K562 (cell line): Measurements from ENCODE around the gene MCU. TPM values are rescaled to one million over a fixed set of nuclear protein-coding genes. Genes with fewer than 3 reads are reported as not detected.

Experiments
- ATAC-seq: fragments of 200-7000 bp; cut with Tn5 transposase; 3 replicates; pipeline ENCODE4 v1.9.1; 2020; ENCODE audit warnings: moderate library complexity
- BruUV-seq: library from RNA; stranded (reverse); fragments of 400-500 nt; replicated peaks from 2 replicates; lab custom pipeline; 2021; lab: Mats Ljungman, UMichigan
- CTCF ChIA-PET: fragments of 300-600 bp; formaldehyde crosslinking; extraction: SDS; loops from one replicate; lab custom pipeline; 2021; ENCODE audit warnings: low intra/inter-chr PET ratio; lab: Yijun Ruan, JAX
- POLR2A ChIA-PET: fragments of 300-600, 350-650 bp; sonication (Branson Sonifier 250); formaldehyde crosslinking; extraction: SDS; loops from one replicate; lab custom pipeline; 2021; ENCODE audit warnings: antibody characterized with exemption, inconsistent platforms; lab: Yijun Ruan, JAX
- DNase-seq, 4 experiments: peaks; one replicate each; pipeline versions ENCODE4 v3.0.0 to v3.0.0-alpha.2; 2011 to 2018; ENCODE audit warnings: low spot score in 3 of 4, mixed read lengths in 3 of 4; ENCODE audit errors: extremely low read depth in 1 of 4
- FAIRE-seq: peaks from 2 replicates; lab custom pipeline; 2011; peaks lifted over from hg19 to GRCh38; lab: Jason Lieb, UNC
- H2AFZ ChIP-seq: 2 replicates; pipeline ENCODE4 v1.6.0; 2011; ENCODE audit warnings: low read depth, low read length, control low read depth, inconsistent platforms
- H3K27ac ChIP-seq: fragments of 200-600 bp; 3 replicates; pipeline ENCODE4 v1.8.0; 2011; ENCODE audit warnings: low read depth, mild to moderate bottlenecking, control low read depth, inconsistent platforms, low read length, moderate library complexity, mixed read lengths; ENCODE audit errors: extremely low read depth
- H3K27me3 ChIP-seq, 2 experiments: fragments of 300-600 bp in 1 of 2; 2 replicates in 1 of 2; 3 replicates in 1 of 2; pipeline versions ENCODE4 v1.6.0 to v1.8.0; 2011; ENCODE audit warnings: inconsistent platforms in 2 of 2, low read length in 2 of 2, mild to moderate bottlenecking in 1 of 2, mixed read lengths in 1 of 2, moderate library complexity in 1 of 2; ENCODE audit not compliant: control insufficient read depth in 2 of 2, insufficient read depth in 2 of 2
- H3K36me3 ChIP-seq: fragments of 300-600 bp; 3 replicates; pipeline ENCODE4 v1.8.0; 2011; ENCODE audit warnings: mild to moderate bottlenecking, low read length, inconsistent platforms; ENCODE audit not compliant: control insufficient read depth, insufficient read depth
- H3K4me1 ChIP-seq, 2 experiments: fragments of 200-600 bp in 1 of 2; replicated peaks in 1 of 2; 2 replicates in 1 of 2; 3 replicates in 1 of 2; pipeline versions ENCODE4 v1.5.1 to v1.8.0; 2011; ENCODE audit warnings: inconsistent platforms in 2 of 2, low read length in 2 of 2, mild to moderate bottlenecking in 1 of 2, mixed read lengths in 1 of 2, moderate library complexity in 1 of 2; ENCODE audit not compliant: control insufficient read depth in 2 of 2, insufficient read depth in 2 of 2
- H3K4me2 ChIP-seq: 2 replicates; pipeline ENCODE4 v1.6.1; 2011; ENCODE audit warnings: low read length, control low read depth, inconsistent platforms, mixed read lengths; ENCODE audit not compliant: insufficient read depth
- H3K4me3 ChIP-seq: fragments of 200-600 bp; sonication (generic), shearing (Covaris generic); 2 replicates; pipeline ENCODE4 v1.5.1; 2016; ENCODE audit warnings: control low read depth, inconsistent platforms
- H3K79me2 ChIP-seq: fragments of 200-600 bp; 3 replicates; pipeline ENCODE4 v1.8.0; 2011; ENCODE audit warnings: low read length, inconsistent platforms; ENCODE audit not compliant: control insufficient read depth, insufficient read depth
- H3K9ac ChIP-seq, 2 experiments: 2 replicates each; pipeline versions ENCODE4 v1.6.0 to v1.6.1; 2011; ENCODE audit warnings: low read depth in 2 of 2, low read length in 2 of 2, control low read depth in 1 of 2, inconsistent platforms in 1 of 2, mild to moderate bottlenecking in 1 of 2, mixed read lengths in 1 of 2; ENCODE audit not compliant: insufficient read depth in 1 of 2
- H3K9me1 ChIP-seq: one replicate; pipeline ENCODE4 v1.6.0; 2011; ENCODE audit warnings: inconsistent platforms, mild to moderate bottlenecking, low read length, moderate library complexity; ENCODE audit not compliant: control insufficient read depth, insufficient read depth
- H3K9me3 ChIP-seq: replicated peaks from 2 replicates; pipeline ENCODE4 v1.5.1; 2011; ENCODE audit warnings: low read depth, low read length, inconsistent platforms; ENCODE audit not compliant: control insufficient read depth, insufficient read depth
- H4K20me1 ChIP-seq: replicated peaks from 2 replicates; pipeline ENCODE4 v1.6.1; 2011; ENCODE audit warnings: low read length, inconsistent platforms, mixed read lengths; ENCODE audit not compliant: control insufficient read depth, insufficient read depth
- ARHGAP35 ChIP-seq: fragments of 450-650 bp; IDR thresholded peaks from 2 replicates; pipeline ENCODE4 v1.6.1; 2018; ENCODE audit not compliant: partially characterized antibody
- C11orf30 ChIP-seq: fragments of 450-650 bp; IDR thresholded peaks from 2 replicates; pipeline ENCODE4 v1.6.1; 2016; ENCODE audit warnings: low read depth, mild to moderate bottlenecking
- CTBP1 ChIP-seq: fragments of 450-650 bp; IDR thresholded peaks from 2 replicates; pipeline ENCODE4 v1.6.1; 2016; ENCODE audit warnings: borderline replicate concordance
- DMBX1 ChIP-seq: fragments of 250-450 bp; sonication (Bioruptor Pico); IDR thresholded peaks from 2 replicates; pipeline ENCODE4 v1.8.0; 2022; ENCODE audit warnings: inconsistent platforms, mild to moderate bottlenecking, moderate library complexity, borderline replicate concordance
- FOXO4 ChIP-seq: fragments of 450-650 bp; formaldehyde crosslinking; IDR thresholded peaks from 2 replicates; pipeline ENCODE4 v1.4.0; 2020; ENCODE audit warnings: mild to moderate bottlenecking, moderate library complexity
- MECOM ChIP-seq: fragments of 250-450 bp; sonication (Bioruptor Pico); IDR thresholded peaks from 2 replicates; pipeline ENCODE4 v1.8.0; 2022; ENCODE audit warnings: inconsistent platforms
- NCOA6 ChIP-seq: fragments of 450-650 bp; IDR thresholded peaks from 2 replicates; pipeline ENCODE4 v1.6.1; 2017; ENCODE audit warnings: mild to moderate bottlenecking
- PTTG1 ChIP-seq: fragments of 450-650 bp; IDR thresholded peaks from 2 replicates; pipeline ENCODE4 v1.6.1; 2016; ENCODE audit warnings: low read depth, mild to moderate bottlenecking, missing genetic modification characterization, missing compliant biosample characterization
- SAFB2 ChIP-seq: fragments of 200-400 bp; formaldehyde crosslinking; IDR thresholded peaks from 2 replicates; pipeline ENCODE4 v1.6.1; 2018; ENCODE audit warnings: borderline replicate concordance, low read length, low read depth, moderate library complexity; ENCODE audit not compliant: severe bottlenecking
- SIN3A ChIP-seq, 2 experiments: fragments of 150-350 bp in 1 of 2; IDR thresholded peaks; 2 replicates each; pipeline ENCODE4 v1.6.1; 2011 to 2016; ENCODE audit warnings: borderline replicate concordance in 2 of 2, low read depth in 2 of 2, low read length in 2 of 2, mild to moderate bottlenecking in 2 of 2, moderate library complexity in 2 of 2; ENCODE audit not compliant: control insufficient read depth in 1 of 2
- SNRNP70 ChIP-seq: fragments of 200-400 bp; formaldehyde crosslinking; optimal IDR thresholded peaks from 2 replicates; pipeline ENCODE3; 2017; ENCODE audit warnings: low read depth, low read length
- SP2 ChIP-seq: IDR thresholded peaks from 2 replicates; pipeline ENCODE4 v1.6.1; 2011; ENCODE audit warnings: mild to moderate bottlenecking, low read depth, low read length, moderate library complexity; ENCODE audit not compliant: poor library complexity, severe bottlenecking; ENCODE audit errors: extremely low read depth
- XRCC4 ChIP-seq: IDR thresholded peaks from one replicate; pipeline ENCODE4 v1.6.1; 2011; ENCODE audit not compliant: insufficient read depth, insufficient read length; ENCODE audit errors: extremely low read depth
- ZNF165 ChIP-seq: fragments of 250-450 bp; sonication (Bioruptor Pico); IDR thresholded peaks from 2 replicates; pipeline ENCODE4 v1.4.0; 2020; ENCODE audit warnings: borderline replicate concordance
- ZNF217 ChIP-seq: sonication (generic); formaldehyde crosslinking; IDR thresholded peaks from 2 replicates; pipeline ENCODE4 v1.8.0; 2022; ENCODE audit warnings: mild to moderate bottlenecking, missing genetic modification reagents
- ZNF24 ChIP-seq: fragments of 450-650 bp; IDR thresholded peaks from 2 replicates; pipeline ENCODE4 v1.6.1; 2016
- ZNF263 ChIP-seq: sonication (generic); formaldehyde crosslinking; IDR thresholded peaks from 2 replicates; pipeline ENCODE4 v1.8.0; 2022; ENCODE audit warnings: mild to moderate bottlenecking, missing genetic modification reagents, borderline replicate concordance
- ZNF696 ChIP-seq: fragments of 250-450 bp; sonication (Bioruptor Pico); conservative IDR thresholded peaks from 2 replicates; pipeline ENCODE4 v1.4.0; 2020; ENCODE audit warnings: mild to moderate bottlenecking, moderate library complexity
- WGBS: fragments of 100-300 bp; shearing (Covaris generic); methylation state at CpG from one replicate; pipeline ENCODE4 v1.1.6; 2016; ENCODE audit warnings: low coverage, mixed read lengths; ENCODE audit not compliant: insufficient coverage; ENCODE audit errors: missing lambda C conversion rate; 5-methylcytosine and 5-hydroxymethylcytosine counted together
- in situ Hi-C: fragments of 300-500 bp; cut with MboI; formaldehyde crosslinking; loops from 4 replicates; pipeline ENCODE4 v1.15.0; 2018; ENCODE audit warnings: inconsistent platforms, mixed read lengths
- intact Hi-C: fragments of 100-400 bp; cut with micrococcal nuclease; formaldehyde crosslinking; loops from 2 replicates; pipeline ENCODE4 v1.14.2; 2022
- polyA plus RNA-seq, 8 experiments: library from polyadenylated mRNA; depleted of rRNA in 4 of 8; stranded (reverse) in 5 of 8; unstranded in 3 of 8; fragments of >200 nt; fragmentation: Nextera tagmentation in 2 of 8; fragmentation: Illumina TruSeq in 1 of 8; extraction: Ambion mirVana in 2 of 8; extraction: Trizol in 1 of 8; gene quantifications; 2 replicates each; pipeline versions ENCODE4 v1.2.1 to v1.2.3, GENCODE V29; 2011 to 2014; ENCODE audit warnings: inconsistent platforms in 1 of 8, missing spikeins in 1 of 8
- total RNA-seq, 7 experiments: library from RNA; depleted of rRNA in 6 of 7; stranded (reverse); fragments of >200 nt in 6 of 7; fragmentation: Illumina TruSeq in 2 of 7; extraction: Trizol in 2 of 7; gene quantifications; 2 replicates each; pipeline versions ENCODE4 v1.2.1 to v1.2.3, GENCODE V29; 2011 to 2021; ENCODE audit warnings: low replicate concordance in 1 of 7
- TF ChIP-seq, protein P1 (sequence below): fragments of 250-450 bp; sonication (Bioruptor Pico); IDR thresholded peaks from 2 replicates; pipeline ENCODE4 v1.8.0; 2022; ENCODE audit warnings: moderate library complexity, mild to moderate bottlenecking, inconsistent platforms

MCU gene
- total and polyA plus RNA-seq, 9 of the 15 experiments (the other 6 are each of a cell fraction or from before 2014, with no cell fraction given) = 8.2 to 88.8 (median 21.3) TPM

DNA sequence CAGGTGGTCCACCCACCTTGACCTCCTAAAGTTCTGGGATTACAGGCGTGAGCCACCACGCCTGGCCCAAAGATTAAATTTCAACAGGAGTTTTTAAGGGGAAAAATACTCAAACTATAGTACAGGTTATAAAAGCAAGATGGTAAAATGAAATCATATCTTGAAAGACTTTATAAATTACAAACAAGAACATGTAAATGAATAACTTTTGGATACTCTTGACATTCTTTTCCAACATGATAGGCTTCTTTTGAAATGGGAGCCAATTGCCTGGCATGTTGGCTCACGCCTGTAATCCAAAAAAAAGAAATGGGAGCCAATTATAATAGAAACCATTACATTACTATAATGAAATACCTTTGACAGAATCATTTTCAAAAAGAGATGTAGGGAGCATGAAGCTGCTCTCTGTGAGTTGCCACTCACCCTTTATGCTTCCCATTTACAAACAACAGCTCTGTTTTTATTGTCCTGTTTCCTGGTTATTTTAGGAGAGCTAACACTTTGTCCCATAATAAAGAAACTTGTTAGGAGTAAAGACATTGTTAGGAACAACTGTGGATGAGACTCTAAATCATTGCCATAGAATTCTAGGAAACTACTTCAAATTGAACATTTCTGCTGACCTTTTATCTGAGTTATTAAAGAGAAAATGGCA lies 24.6 kb upstream of the MCU start:
- no peaks in the 10 kb centered on the region for H4K20me1 ChIP-seq
- H3K9ac ChIP-seq = no peak overlapping the region
- CTCF ChIA-PET = no interaction called here
- no peak for FAIRE-seq
- TF ChIP-seq NCOA6 = no peak
- no peak for TF ChIP-seq SP2
- no peak for TF ChIP-seq ARHGAP35
- TF ChIP-seq ZNF263 = no peak
- no peak for TF ChIP-seq ZNF24
- no peak for TF ChIP-seq CTBP1
- no peak for TF ChIP-seq ZNF217
- TF ChIP-seq MECOM (CRISPR knock-in tag) = no peak
- TF ChIP-seq, protein P1, sequence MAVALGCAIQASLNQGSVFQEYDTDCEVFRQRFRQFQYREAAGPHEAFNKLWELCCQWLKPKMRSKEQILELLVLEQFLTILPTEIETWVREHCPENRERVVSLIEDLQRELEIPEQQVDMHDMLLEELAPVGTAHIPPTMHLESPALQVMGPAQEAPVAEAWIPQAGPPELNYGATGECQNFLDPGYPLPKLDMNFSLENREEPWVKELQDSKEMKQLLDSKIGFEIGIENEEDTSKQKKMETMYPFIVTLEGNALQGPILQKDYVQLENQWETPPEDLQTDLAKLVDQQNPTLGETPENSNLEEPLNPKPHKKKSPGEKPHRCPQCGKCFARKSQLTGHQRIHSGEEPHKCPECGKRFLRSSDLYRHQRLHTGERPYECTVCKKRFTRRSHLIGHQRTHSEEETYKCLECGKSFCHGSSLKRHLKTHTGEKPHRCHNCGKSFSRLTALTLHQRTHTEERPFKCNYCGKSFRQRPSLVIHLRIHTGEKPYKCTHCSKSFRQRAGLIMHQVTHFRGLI (CRISPR knock-in tag) = no peak
- TF ChIP-seq DMBX1 (CRISPR knock-in tag) = no peak
- no peak for TF ChIP-seq SIN3A (IDR thresholded peaks at IDR 0.05; ENCODE audit: borderline replicate concordance in 2 of 2, control insufficient read depth in 1 of 2, low read depth in 2 of 2, low read length in 2 of 2)
- TF ChIP-seq SNRNP70 = no peak
- TF ChIP-seq XRCC4 = no peak
- no peak for TF ChIP-seq PTTG1 (tag)
- no peak for TF ChIP-seq C11orf30
- TF ChIP-seq SAFB2 = no peak
- TF ChIP-seq ZNF696 (CRISPR knock-in tag) = no peak
- no peak for TF ChIP-seq FOXO4 (CRISPR knock-in tag)
- no peak for TF ChIP-seq ZNF165 (CRISPR knock-in tag)
- POLR2A ChIA-PET = interaction anchor here (1.0 to 2.0 kb wide), 5 partner anchors 9 to 30 kb away, joined by 3 to 5 read pairs (median 4); no protein-coding TSS in a partner anchor
- H3K9me1 ChIP-seq = no peaks in the 10 kb centered on the region
- no peak for DNase-seq
- WGBS = 68% methylated on average over 3 of the region's 3 CpGs
- H3K36me3 ChIP-seq = no peaks in the 10 kb centered on the region
- no peaks in the 10 kb centered on the region for H3K4me1 ChIP-seq
- no peak overlapping the region for H3K4me3 ChIP-seq
- in situ Hi-C loops = no loop called here
- no peak overlapping the region for H3K4me2 ChIP-seq
- no peaks in the 10 kb centered on the region for H3K27me3 ChIP-seq
- no peak overlapping the region for H3K27ac ChIP-seq
- no peak overlapping the region for H2AFZ ChIP-seq
- no peaks in the 10 kb centered on the region for H3K9me3 ChIP-seq
- no TSS peak for BruUV-seq
- intact Hi-C loops = no loop called here
- no peaks in the 10 kb centered on the region for H3K79me2 ChIP-seq
- no peak for ATAC-seq
